Measurements from ENCODE around the gene BRIP1. TPM values are rescaled to one million over a fixed set of nuclear protein-coding genes. Genes with fewer than 3 reads are reported as not detected.

The BRIP1 gene
- total RNA-seq, 1 experiment from 2014 or later, result 9.4 TPM

DNA sequence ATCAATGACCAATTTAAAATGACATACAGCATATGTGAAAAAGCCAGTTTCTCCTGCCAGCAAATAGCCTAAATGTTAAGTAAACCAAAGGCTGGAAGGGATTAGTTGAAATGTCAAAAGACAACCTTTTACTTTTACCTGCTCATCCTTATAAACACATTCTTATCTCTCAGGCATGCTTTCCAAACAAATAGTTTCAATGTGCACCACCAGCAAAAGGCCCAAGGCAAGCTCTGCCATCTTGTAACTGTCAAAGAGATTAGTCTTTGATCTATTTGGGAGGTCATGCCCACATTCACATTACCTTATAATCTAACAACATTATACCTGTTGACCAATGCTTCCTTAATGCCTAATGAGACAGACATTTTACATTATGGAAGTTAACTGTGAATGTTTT lies 140.1 kb downstream of the BRIP1 start:
- Histone ChIP-seq H3K27ac (ENCODE audit: low read length) (no peak overlapping the region), H3K27me3 (ENCODE audit: control insufficient read depth, insufficient read depth, low read length) (no peaks in the 10 kb centered on the region), H3K36me3 (ENCODE audit: control insufficient read depth, insufficient read depth, low read length) (no peaks in the 10 kb centered on the region), H3K4me3 (ENCODE audit: low read depth in 2 of 2, low read length in 2 of 2) (no peak overlapping the region), H3K4me1 (ENCODE audit: control insufficient read depth, insufficient read depth, low read length) (no peaks in the 10 kb centered on the region), H3K9me3 (ENCODE audit: control insufficient read depth, insufficient read depth, low read depth, low read length) (peaks cover 4% of the 10 kb centered on the region; the same call in 1 of the 2 replicates)
- ATAC-seq, result no peak
- no peak for DNase-seq (ENCODE audit: low read depth, low spot score)
- ChIA-PET POLR2A (no interaction called here), CTCF (no interaction called here)
- BruUV-seq (replicated peaks), result no TSS peak
- TF ChIP-seq, protein P1, sequence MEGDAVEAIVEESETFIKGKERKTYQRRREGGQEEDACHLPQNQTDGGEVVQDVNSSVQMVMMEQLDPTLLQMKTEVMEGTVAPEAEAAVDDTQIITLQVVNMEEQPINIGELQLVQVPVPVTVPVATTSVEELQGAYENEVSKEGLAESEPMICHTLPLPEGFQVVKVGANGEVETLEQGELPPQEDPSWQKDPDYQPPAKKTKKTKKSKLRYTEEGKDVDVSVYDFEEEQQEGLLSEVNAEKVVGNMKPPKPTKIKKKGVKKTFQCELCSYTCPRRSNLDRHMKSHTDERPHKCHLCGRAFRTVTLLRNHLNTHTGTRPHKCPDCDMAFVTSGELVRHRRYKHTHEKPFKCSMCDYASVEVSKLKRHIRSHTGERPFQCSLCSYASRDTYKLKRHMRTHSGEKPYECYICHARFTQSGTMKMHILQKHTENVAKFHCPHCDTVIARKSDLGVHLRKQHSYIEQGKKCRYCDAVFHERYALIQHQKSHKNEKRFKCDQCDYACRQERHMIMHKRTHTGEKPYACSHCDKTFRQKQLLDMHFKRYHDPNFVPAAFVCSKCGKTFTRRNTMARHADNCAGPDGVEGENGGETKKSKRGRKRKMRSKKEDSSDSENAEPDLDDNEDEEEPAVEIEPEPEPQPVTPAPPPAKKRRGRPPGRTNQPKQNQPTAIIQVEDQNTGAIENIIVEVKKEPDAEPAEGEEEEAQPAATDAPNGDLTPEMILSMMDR (IDR thresholded peaks at IDR 0.05), result no peak
- TF ChIP-seq POLR2AphosphoS5 (IDR thresholded peaks at IDR 0.05; ENCODE audit: low read depth, low read length), result no peak
- TF ChIP-seq TCF7L2 (IDR thresholded peaks at IDR 0.05; ENCODE audit: low read depth, low read length), result no peak
- TF ChIP-seq SIN3A (IDR thresholded peaks at IDR 0.05; ENCODE audit: borderline replicate concordance, insufficient read depth, low read depth, low read length), result no peak
- TF ChIP-seq, protein P2, sequence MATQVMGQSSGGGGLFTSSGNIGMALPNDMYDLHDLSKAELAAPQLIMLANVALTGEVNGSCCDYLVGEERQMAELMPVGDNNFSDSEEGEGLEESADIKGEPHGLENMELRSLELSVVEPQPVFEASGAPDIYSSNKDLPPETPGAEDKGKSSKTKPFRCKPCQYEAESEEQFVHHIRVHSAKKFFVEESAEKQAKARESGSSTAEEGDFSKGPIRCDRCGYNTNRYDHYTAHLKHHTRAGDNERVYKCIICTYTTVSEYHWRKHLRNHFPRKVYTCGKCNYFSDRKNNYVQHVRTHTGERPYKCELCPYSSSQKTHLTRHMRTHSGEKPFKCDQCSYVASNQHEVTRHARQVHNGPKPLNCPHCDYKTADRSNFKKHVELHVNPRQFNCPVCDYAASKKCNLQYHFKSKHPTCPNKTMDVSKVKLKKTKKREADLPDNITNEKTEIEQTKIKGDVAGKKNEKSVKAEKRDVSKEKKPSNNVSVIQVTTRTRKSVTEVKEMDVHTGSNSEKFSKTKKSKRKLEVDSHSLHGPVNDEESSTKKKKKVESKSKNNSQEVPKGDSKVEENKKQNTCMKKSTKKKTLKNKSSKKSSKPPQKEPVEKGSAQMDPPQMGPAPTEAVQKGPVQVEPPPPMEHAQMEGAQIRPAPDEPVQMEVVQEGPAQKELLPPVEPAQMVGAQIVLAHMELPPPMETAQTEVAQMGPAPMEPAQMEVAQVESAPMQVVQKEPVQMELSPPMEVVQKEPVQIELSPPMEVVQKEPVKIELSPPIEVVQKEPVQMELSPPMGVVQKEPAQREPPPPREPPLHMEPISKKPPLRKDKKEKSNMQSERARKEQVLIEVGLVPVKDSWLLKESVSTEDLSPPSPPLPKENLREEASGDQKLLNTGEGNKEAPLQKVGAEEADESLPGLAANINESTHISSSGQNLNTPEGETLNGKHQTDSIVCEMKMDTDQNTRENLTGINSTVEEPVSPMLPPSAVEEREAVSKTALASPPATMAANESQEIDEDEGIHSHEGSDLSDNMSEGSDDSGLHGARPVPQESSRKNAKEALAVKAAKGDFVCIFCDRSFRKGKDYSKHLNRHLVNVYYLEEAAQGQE (IDR thresholded peaks at IDR 0.05; ENCODE audit: insufficient read depth in 1 of 2, low read depth in 2 of 2, low read length in 1 of 2), result no peak
- in situ Hi-C loops (cut with HindIII; ENCODE audit: low pct_unique_long_range_greater_than_20kb, low sequenced_read_pairs), result no loop called here
- intact Hi-C loops (cut with micrococcal nuclease; ENCODE audit: unreplicated experiment), result no loop called here

DNA sequence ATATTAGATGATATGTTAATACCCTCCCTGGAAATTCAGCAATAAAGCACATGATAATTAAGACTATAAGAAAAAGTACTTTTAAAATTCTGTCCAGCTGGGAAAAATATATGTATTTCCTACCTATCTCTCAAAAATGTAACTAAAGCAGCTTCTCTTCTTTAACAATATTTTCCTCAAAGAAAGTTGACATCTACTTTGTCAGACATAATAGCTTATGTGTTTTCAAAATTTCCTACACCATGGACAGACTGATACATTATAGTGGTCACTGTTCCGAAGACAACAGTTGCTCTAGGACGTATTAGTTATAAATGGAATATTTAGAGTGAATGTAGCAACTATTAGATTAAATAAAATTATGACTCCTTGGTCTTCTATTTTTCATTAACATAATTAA lies 140.9 kb downstream of the BRIP1 start:
- Histone ChIP-seq H3K27me3 (ENCODE audit: control insufficient read depth, insufficient read depth, low read length) (no peaks in the 10 kb centered on the region), H3K36me3 (ENCODE audit: control insufficient read depth, insufficient read depth, low read length) (no peaks in the 10 kb centered on the region), H3K4me3 (ENCODE audit: low read depth in 2 of 2, low read length in 2 of 2) (no peak overlapping the region), H3K9me3 (ENCODE audit: control insufficient read depth, insufficient read depth, low read depth, low read length) (peaks cover 8% of the 10 kb centered on the region; the same call in 1 of the 2 replicates), H3K4me1 (ENCODE audit: control insufficient read depth, insufficient read depth, low read length) (no peaks in the 10 kb centered on the region), H3K27ac (ENCODE audit: low read length) (no peak overlapping the region)
- BruUV-seq (replicated peaks), result no TSS peak
- CTCF ChIA-PET, result no interaction called here
- ATAC-seq (no peak), DNase-seq (ENCODE audit: low read depth, low spot score) (no peak)
- POLR2A ChIA-PET, result no interaction called here
- intact Hi-C loops (cut with micrococcal nuclease; ENCODE audit: unreplicated experiment), result no loop called here
- in situ Hi-C loops (cut with HindIII; ENCODE audit: low pct_unique_long_range_greater_than_20kb, low sequenced_read_pairs), result no loop called here
- TF ChIP-seq POLR2AphosphoS5 (IDR thresholded peaks at IDR 0.05; ENCODE audit: low read depth, low read length) (no peak), TCF7L2 (IDR thresholded peaks at IDR 0.05; ENCODE audit: low read depth, low read length) (no peak), SIN3A (IDR thresholded peaks at IDR 0.05; ENCODE audit: borderline replicate concordance, insufficient read depth, low read depth, low read length) (no peak)
- TF ChIP-seq, protein P2 (IDR thresholded peaks at IDR 0.05; ENCODE audit: insufficient read depth in 1 of 2, low read depth in 2 of 2, low read length in 1 of 2), result no peak
- TF ChIP-seq, protein P1 (IDR thresholded peaks at IDR 0.05), result no peak
